OCI-LY1 (cell line): ENCODE data around the gene NEK6.
"Not testable (repeated sequence)": the region's sequence is repeated elsewhere in the genome, so short reads cannot be mapped to it uniquely, and the experiment has no call there.

Source experiments
- H2AFZ ChIP-seq: fragments of 200-600 bp; sonication (generic), shearing (Covaris generic); 2 replicates; pipeline ENCODE4 v1.6.0; 2014; ENCODE audit warnings: antibody characterized with exemption, mild to moderate bottlenecking, low read length
- H3F3A ChIP-seq: fragments of 200-600 bp; sonication (generic), shearing (Covaris generic); 2 replicates; pipeline ENCODE4 v1.6.0; 2014; ENCODE audit warnings: mild to moderate bottlenecking, antibody characterized with exemption, low read length, moderate library complexity; ENCODE audit not compliant: insufficient read depth
- H3K27ac ChIP-seq: fragments of 200-600 bp; sonication (generic); 2 replicates; pipeline ENCODE4 v1.5.1; 2014; ENCODE audit warnings: low read length, mixed run types, mild to moderate bottlenecking, low read depth; ENCODE audit not compliant: poor library complexity, severe bottlenecking
- H3K27me3 ChIP-seq: fragments of 200-600 bp; sonication (generic); 2 replicates; pipeline ENCODE4 v1.6.0; 2014; ENCODE audit warnings: antibody characterized with exemption, mild to moderate bottlenecking, low read length, moderate library complexity; ENCODE audit not compliant: insufficient read depth
- H3K36me3 ChIP-seq: fragments of 200-600 bp; sonication (generic); 2 replicates; pipeline ENCODE4 v1.6.1; 2014; ENCODE audit warnings: mild to moderate bottlenecking, antibody characterized with exemption, low read length, moderate library complexity, mixed read lengths; ENCODE audit not compliant: insufficient read depth
- H3K4me1 ChIP-seq: fragments of 200-600 bp; sonication (generic); 2 replicates; pipeline ENCODE4 v1.5.1; 2014; ENCODE audit warnings: mild to moderate bottlenecking, low read length, moderate library complexity; ENCODE audit not compliant: insufficient read depth, severe bottlenecking
- H3K4me2 ChIP-seq: fragments of 200-600 bp; sonication (generic), shearing (Covaris generic); 2 replicates; pipeline ENCODE4 v1.6.1; 2014; ENCODE audit warnings: low read length
- H3K4me3 ChIP-seq: fragments of 200-600 bp; sonication (generic); 2 replicates; pipeline ENCODE4 v1.5.1; 2014; ENCODE audit warnings: low read length, low read depth, mild to moderate bottlenecking, mixed read lengths; ENCODE audit not compliant: poor library complexity, severe bottlenecking
- H3K79me2 ChIP-seq: fragments of 200-600 bp; shearing (Covaris generic); 2 replicates; pipeline ENCODE4 v1.6.1; 2016; ENCODE audit warnings: mixed run types, low read length, mixed read lengths; ENCODE audit not compliant: insufficient read depth
- H3K9ac ChIP-seq: fragments of 200-600 bp; sonication (generic), shearing (Covaris generic); 2 replicates; pipeline ENCODE4 v1.6.1; 2014; ENCODE audit warnings: mild to moderate bottlenecking, low read length, mixed read lengths
- H3K9me2 ChIP-seq: fragments of 200-600 bp; sonication (generic), shearing (Covaris generic); 2 replicates; pipeline ENCODE4 v1.6.1; 2014; ENCODE audit warnings: low read depth, mild to moderate bottlenecking, low read length, mixed read lengths
- H3K9me3 ChIP-seq: fragments of 200-600 bp; shearing (Covaris generic); 2 replicates; pipeline ENCODE4 v1.6.1; 2014; ENCODE audit warnings: low read length, mixed read lengths
- H4K20me1 ChIP-seq: fragments of 200-600 bp; sonication (generic), shearing (Covaris generic); 2 replicates; pipeline ENCODE4 v1.6.0; 2016; ENCODE audit warnings: mild to moderate bottlenecking, low read length; ENCODE audit not compliant: insufficient read depth
- CTCF ChIP-seq: fragments of 200-600 bp; sonication (generic), shearing (Covaris generic); IDR thresholded peaks from 2 replicates; pipeline ENCODE4 v1.5.1; 2017; ENCODE audit warnings: mild to moderate bottlenecking, antibody characterized with exemption, low read length, moderate library complexity, mixed read lengths
- EZH2 ChIP-seq: fragments of 200-600 bp; sonication (generic), shearing (Covaris generic); IDR thresholded peaks from 2 replicates; pipeline ENCODE4 v1.8.0; 2017; ENCODE audit warnings: borderline replicate concordance, mixed run types, mild to moderate bottlenecking, antibody characterized with exemption, low read length, moderate library complexity, mixed read lengths

NEK6 gene

GRCh38 chr9:124242331-124243194 is 15.2 kb upstream of the NEK6 start:
- H3K9me3 ChIP-seq = no peaks in the 10 kb centered on the region
- no peaks in the 10 kb centered on the region for H3F3A ChIP-seq
- no peaks in the 10 kb centered on the region for H3K36me3 ChIP-seq
- no peak overlapping the region for H3K27ac ChIP-seq
- TF ChIP-seq EZH2 (no peak), CTCF (no peak)
- H3K4me1 ChIP-seq = no peaks in the 10 kb centered on the region
- H4K20me1 ChIP-seq = no peaks in the 10 kb centered on the region
- H2AFZ ChIP-seq = no peak overlapping the region
- no peak overlapping the region for H3K4me2 ChIP-seq
- no peaks in the 10 kb centered on the region for H3K9me2 ChIP-seq
- no peak overlapping the region for H3K9ac ChIP-seq
- no peak overlapping the region for H3K4me3 ChIP-seq
- no peaks in the 10 kb centered on the region for H3K79me2 ChIP-seq
- H3K27me3 ChIP-seq = no peaks in the 10 kb centered on the region

- not testable (repeated sequence) for H3K79me2 ChIP-seq, H3K9ac ChIP-seq, H2AFZ ChIP-seq, H4K20me1 ChIP-seq, H3K4me1 ChIP-seq, H3K36me3 ChIP-seq, H3K27ac ChIP-seq, H3K27me3 ChIP-seq, H3F3A ChIP-seq, H3K4me3 ChIP-seq, H3K9me2 ChIP-seq, H3K9me3 ChIP-seq, H3K4me2 ChIP-seq
Measured at GRCh38 chr9:124247393-124247792, 10.4 kb upstream of the NEK6 start.

GRCh38 chr9:124248066-124248465 is 9.7 kb upstream of the NEK6 start:
- Histone ChIP-seq H3F3A (no peaks in the 10 kb centered on the region), H3K9ac (no peak overlapping the region), H3K27me3 (no peaks in the 10 kb centered on the region; the same call in 1 of the 2 replicates), H3K4me3 (no peak overlapping the region), H4K20me1 (no peaks in the 10 kb centered on the region), H3K27ac (no peak overlapping the region), H3K4me2 (no peak overlapping the region), H3K9me2 (no peaks in the 10 kb centered on the region), H3K79me2 (no peaks in the 10 kb centered on the region), H3K36me3 (no peaks in the 10 kb centered on the region), H3K9me3 (no peaks in the 10 kb centered on the region), H2AFZ (no peak overlapping the region), H3K4me1 (no peaks in the 10 kb centered on the region)
- TF ChIP-seq EZH2 (no peak), CTCF (no peak)

GRCh38 chr9:124248960-124249359 is 8.8 kb upstream of the NEK6 start:
- no peaks in the 10 kb centered on the region for H3K9me3 ChIP-seq
- no peak for TF ChIP-seq CTCF
- no peak for TF ChIP-seq EZH2
- no peak overlapping the region for H3K4me3 ChIP-seq
- H3K4me1 ChIP-seq = no peaks in the 10 kb centered on the region
- H3K9me2 ChIP-seq = no peaks in the 10 kb centered on the region
- no peak overlapping the region for H3K9ac ChIP-seq
- H3K79me2 ChIP-seq = no peaks in the 10 kb centered on the region
- H3K4me2 ChIP-seq = no peak overlapping the region
- H3K36me3 ChIP-seq = no peaks in the 10 kb centered on the region
- H3K27ac ChIP-seq = no peak overlapping the region
- no peaks in the 10 kb centered on the region; the same call in 1 of the 2 replicates for H3K27me3 ChIP-seq
- H4K20me1 ChIP-seq = no peaks in the 10 kb centered on the region
- H2AFZ ChIP-seq = no peak overlapping the region
- H3F3A ChIP-seq = no peaks in the 10 kb centered on the region
